ENCODE data around the gene SPATA16. TPM values are rescaled to one million over a fixed set of nuclear protein-coding genes. Genes with fewer than 3 reads are reported as not detected.

Gene SPATA16
- total and polyA plus RNA-seq, 2 donors (not counting 1 experiment from before 2014, with no cell fraction given) = not detected

GRCh38 chr3:173044998-173045397 is 96.0 kb downstream of the SPATA16 start:
- H3K4me2 ChIP-seq (replicated peaks; ENCODE audit: low read depth, low read length, poor library complexity, severe bottlenecking) = no peak overlapping the region
- no peaks in the 10 kb centered on the region for H3K27me3 Mint-ChIP-seq
- DNase-seq (no peak), ATAC-seq (ENCODE audit: low read depth) (no peak)
- H3K4me1 ChIP-seq (ENCODE audit: control insufficient read depth in 2 of 2, insufficient read depth in 2 of 2, low read length in 2 of 2) = no peaks in the 10 kb centered on the region
- no peaks in the 10 kb centered on the region for H3K27me3 ChIP-seq (replicated peaks in 1 of 4; ENCODE audit: control extremely low read depth in 1 of 4, control insufficient read depth in 3 of 4, insufficient read depth in 4 of 4, low read length in 3 of 4)
- intact Hi-C loops (cut with micrococcal nuclease) = no loop called here
- H3K27ac Mint-ChIP-seq = no peak overlapping the region
- ChIA-PET POLR2A (no interaction called here), CTCF (no interaction called here)
- H3K27ac ChIP-seq (ENCODE audit: low read length in 2 of 2) = no peak overlapping the region
- H3K9ac ChIP-seq (ENCODE audit: low read length) = no peak overlapping the region
- H3K9me3 Mint-ChIP-seq (ENCODE audit: insufficient read depth) = no peaks in the 10 kb centered on the region
- no peak for TF ChIP-seq EZH2 (IDR thresholded peaks at IDR 0.05; ENCODE audit: borderline replicate concordance, insufficient read depth, low read depth, low read length, poor library complexity, severe bottlenecking)
- TF ChIP-seq, protein P1, sequence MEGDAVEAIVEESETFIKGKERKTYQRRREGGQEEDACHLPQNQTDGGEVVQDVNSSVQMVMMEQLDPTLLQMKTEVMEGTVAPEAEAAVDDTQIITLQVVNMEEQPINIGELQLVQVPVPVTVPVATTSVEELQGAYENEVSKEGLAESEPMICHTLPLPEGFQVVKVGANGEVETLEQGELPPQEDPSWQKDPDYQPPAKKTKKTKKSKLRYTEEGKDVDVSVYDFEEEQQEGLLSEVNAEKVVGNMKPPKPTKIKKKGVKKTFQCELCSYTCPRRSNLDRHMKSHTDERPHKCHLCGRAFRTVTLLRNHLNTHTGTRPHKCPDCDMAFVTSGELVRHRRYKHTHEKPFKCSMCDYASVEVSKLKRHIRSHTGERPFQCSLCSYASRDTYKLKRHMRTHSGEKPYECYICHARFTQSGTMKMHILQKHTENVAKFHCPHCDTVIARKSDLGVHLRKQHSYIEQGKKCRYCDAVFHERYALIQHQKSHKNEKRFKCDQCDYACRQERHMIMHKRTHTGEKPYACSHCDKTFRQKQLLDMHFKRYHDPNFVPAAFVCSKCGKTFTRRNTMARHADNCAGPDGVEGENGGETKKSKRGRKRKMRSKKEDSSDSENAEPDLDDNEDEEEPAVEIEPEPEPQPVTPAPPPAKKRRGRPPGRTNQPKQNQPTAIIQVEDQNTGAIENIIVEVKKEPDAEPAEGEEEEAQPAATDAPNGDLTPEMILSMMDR (IDR thresholded peaks at IDR 0.05) = no peak
- 88% methylated on average over 1 of the region's 2 CpGs for WGBS (ENCODE audit: insufficient coverage)
- no peaks in the 10 kb centered on the region for H4K20me1 ChIP-seq (ENCODE audit: control insufficient read depth, insufficient read depth, low read length, poor library complexity, severe bottlenecking)
- no peaks in the 10 kb centered on the region for H3K79me2 ChIP-seq (ENCODE audit: control insufficient read depth, insufficient read depth, low read length)
- H3K9me3 ChIP-seq (ENCODE audit: control extremely low read depth in 1 of 3, control insufficient read depth in 2 of 3, insufficient read depth in 1 of 3, low read length in 2 of 3) = no peaks in the 10 kb centered on the region
- H3K4me1 Mint-ChIP-seq = no peaks in the 10 kb centered on the region
- H3K4me3 Mint-ChIP-seq = no peak overlapping the region
- H3K36me3 ChIP-seq (replicated peaks in 1 of 2; ENCODE audit: control extremely low read depth in 1 of 2, control insufficient read depth in 1 of 2, extremely low read depth in 1 of 2, insufficient read depth in 2 of 2, low read length in 1 of 2) = no peaks in the 10 kb centered on the region
- no peak overlapping the region for H2AFZ ChIP-seq (ENCODE audit: insufficient read depth, low read depth, low read length, poor library complexity, severe bottlenecking)
- H3K4me3 ChIP-seq (ENCODE audit: control extremely low read depth in 1 of 5, extremely low read depth in 1 of 5, insufficient read depth in 1 of 5, low read depth in 2 of 5, low read length in 4 of 5) = no peak overlapping the region

DNA sequence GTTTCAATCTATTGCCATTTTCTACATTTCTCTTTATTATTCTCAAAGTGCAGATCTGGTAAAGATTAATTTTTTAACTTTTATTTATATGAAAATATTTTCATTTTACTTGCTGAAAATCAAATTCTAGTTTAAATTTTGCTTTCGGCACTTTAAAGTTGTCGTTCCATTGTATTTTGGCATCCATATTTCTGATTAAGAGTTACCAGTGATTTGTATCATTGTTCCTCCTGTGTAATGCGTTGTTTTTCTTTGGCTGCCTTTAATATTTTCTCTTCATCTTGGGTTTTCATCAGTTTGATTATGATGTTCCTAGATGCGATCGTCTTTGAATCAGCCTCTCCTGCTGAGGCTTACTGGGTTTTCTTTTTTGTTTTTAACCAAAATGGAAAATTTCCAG is 97.3 kb downstream of the SPATA16 start:
- 60% methylated on average over 1 of the region's 5 CpGs for WGBS (ENCODE audit: insufficient coverage)
- Histone ChIP-seq H3K79me2 (ENCODE audit: control insufficient read depth, insufficient read depth, low read length) (no peaks in the 10 kb centered on the region), H3K4me2 (replicated peaks; ENCODE audit: low read depth, low read length, poor library complexity, severe bottlenecking) (no peak overlapping the region), H3K27ac (ENCODE audit: low read length in 2 of 2) (no peak overlapping the region), H3K4me1 (ENCODE audit: control insufficient read depth in 2 of 2, insufficient read depth in 2 of 2, low read length in 2 of 2) (no peaks in the 10 kb centered on the region), H3K9ac (ENCODE audit: low read length) (no peak overlapping the region), H4K20me1 (ENCODE audit: control insufficient read depth, insufficient read depth, low read length, poor library complexity, severe bottlenecking) (no peaks in the 10 kb centered on the region), H3K36me3 (replicated peaks in 1 of 2; ENCODE audit: control extremely low read depth in 1 of 2, control insufficient read depth in 1 of 2, extremely low read depth in 1 of 2, insufficient read depth in 2 of 2, low read length in 1 of 2) (no peaks in the 10 kb centered on the region), H3K4me3 (ENCODE audit: control extremely low read depth in 1 of 5, extremely low read depth in 1 of 5, insufficient read depth in 1 of 5, low read depth in 2 of 5, low read length in 4 of 5) (no peak overlapping the region), H3K27me3 (replicated peaks in 1 of 4; ENCODE audit: control extremely low read depth in 1 of 4, control insufficient read depth in 3 of 4, insufficient read depth in 4 of 4, low read length in 3 of 4) (no peaks in the 10 kb centered on the region), H3K9me3 (ENCODE audit: control extremely low read depth in 1 of 3, control insufficient read depth in 2 of 3, insufficient read depth in 1 of 3, low read length in 2 of 3) (no peaks in the 10 kb centered on the region), H2AFZ (ENCODE audit: insufficient read depth, low read depth, low read length, poor library complexity, severe bottlenecking) (no peak overlapping the region)
- H3K9me3 Mint-ChIP-seq (ENCODE audit: insufficient read depth) = no peaks in the 10 kb centered on the region
- H3K4me1 Mint-ChIP-seq = no peaks in the 10 kb centered on the region
- H3K4me3 Mint-ChIP-seq = no peak overlapping the region
- ATAC-seq (ENCODE audit: low read depth) (no peak), DNase-seq (no peak)
- no peak for TF ChIP-seq EZH2 (IDR thresholded peaks at IDR 0.05; ENCODE audit: borderline replicate concordance, insufficient read depth, low read depth, low read length, poor library complexity, severe bottlenecking)
- TF ChIP-seq, protein P1 (IDR thresholded peaks at IDR 0.05) = no peak
- intact Hi-C loops (cut with micrococcal nuclease) = no loop called here
- no peaks in the 10 kb centered on the region for H3K27me3 Mint-ChIP-seq
- ChIA-PET POLR2A (no interaction called here), CTCF (no interaction called here)
- H3K27ac Mint-ChIP-seq = no peak overlapping the region

All from B cell (primary cell).